Muscle of back (tissue), 13 donors: Measurements from ENCODE around the gene MAP3K5. TPM values are rescaled to one million over a fixed set of nuclear protein-coding genes. Genes with fewer than 3 reads are reported as not detected.
"Not testable (repeated sequence)": the region's sequence is repeated elsewhere in the genome, so short reads cannot be mapped to it uniquely, and the experiment has no call there.

Experiments used
- DNase-seq, 3 donors: peaks; one replicate each; pipeline versions ENCODE4 v3.0.0 to v3.0.0-alpha.2; 2013
- long read RNA-seq, 9 donors: transcript quantifications; one replicate each; lab custom pipeline, GENCODE V29; 2026
- polyA plus RNA-seq, 10 donors: library from polyadenylated mRNA; unstranded; fragments of 120-200 nt; gene quantifications; one replicate each; pipeline ENCODE4 v1.2.1, GENCODE V29; 2013; ENCODE audit not compliant: insufficient read length in 10 of 10

Gene MAP3K5, protein sequence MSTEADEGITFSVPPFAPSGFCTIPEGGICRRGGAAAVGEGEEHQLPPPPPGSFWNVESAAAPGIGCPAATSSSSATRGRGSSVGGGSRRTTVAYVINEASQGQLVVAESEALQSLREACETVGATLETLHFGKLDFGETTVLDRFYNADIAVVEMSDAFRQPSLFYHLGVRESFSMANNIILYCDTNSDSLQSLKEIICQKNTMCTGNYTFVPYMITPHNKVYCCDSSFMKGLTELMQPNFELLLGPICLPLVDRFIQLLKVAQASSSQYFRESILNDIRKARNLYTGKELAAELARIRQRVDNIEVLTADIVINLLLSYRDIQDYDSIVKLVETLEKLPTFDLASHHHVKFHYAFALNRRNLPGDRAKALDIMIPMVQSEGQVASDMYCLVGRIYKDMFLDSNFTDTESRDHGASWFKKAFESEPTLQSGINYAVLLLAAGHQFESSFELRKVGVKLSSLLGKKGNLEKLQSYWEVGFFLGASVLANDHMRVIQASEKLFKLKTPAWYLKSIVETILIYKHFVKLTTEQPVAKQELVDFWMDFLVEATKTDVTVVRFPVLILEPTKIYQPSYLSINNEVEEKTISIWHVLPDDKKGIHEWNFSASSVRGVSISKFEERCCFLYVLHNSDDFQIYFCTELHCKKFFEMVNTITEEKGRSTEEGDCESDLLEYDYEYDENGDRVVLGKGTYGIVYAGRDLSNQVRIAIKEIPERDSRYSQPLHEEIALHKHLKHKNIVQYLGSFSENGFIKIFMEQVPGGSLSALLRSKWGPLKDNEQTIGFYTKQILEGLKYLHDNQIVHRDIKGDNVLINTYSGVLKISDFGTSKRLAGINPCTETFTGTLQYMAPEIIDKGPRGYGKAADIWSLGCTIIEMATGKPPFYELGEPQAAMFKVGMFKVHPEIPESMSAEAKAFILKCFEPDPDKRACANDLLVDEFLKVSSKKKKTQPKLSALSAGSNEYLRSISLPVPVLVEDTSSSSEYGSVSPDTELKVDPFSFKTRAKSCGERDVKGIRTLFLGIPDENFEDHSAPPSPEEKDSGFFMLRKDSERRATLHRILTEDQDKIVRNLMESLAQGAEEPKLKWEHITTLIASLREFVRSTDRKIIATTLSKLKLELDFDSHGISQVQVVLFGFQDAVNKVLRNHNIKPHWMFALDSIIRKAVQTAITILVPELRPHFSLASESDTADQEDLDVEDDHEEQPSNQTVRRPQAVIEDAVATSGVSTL (N-terminal part only)
- 1 to 10 TPM; 1.9 to 4.3 (median 2.5) TPM for polyA plus RNA-seq
- long read RNA-seq, donor 1, result 0 reads
- long read RNA-seq, donor 2, result 0 reads
- long read RNA-seq, donor 3, result 0 reads
- long read RNA-seq, donor 4, result 0 reads
- long read RNA-seq, donor 5, result 0 reads
- long read RNA-seq, donor 6, result 0 reads
- long read RNA-seq, donor 7, result 0 reads
- long read RNA-seq, donor 8, result 0 reads
- long read RNA-seq, donor 9, result 0 reads

DNA sequence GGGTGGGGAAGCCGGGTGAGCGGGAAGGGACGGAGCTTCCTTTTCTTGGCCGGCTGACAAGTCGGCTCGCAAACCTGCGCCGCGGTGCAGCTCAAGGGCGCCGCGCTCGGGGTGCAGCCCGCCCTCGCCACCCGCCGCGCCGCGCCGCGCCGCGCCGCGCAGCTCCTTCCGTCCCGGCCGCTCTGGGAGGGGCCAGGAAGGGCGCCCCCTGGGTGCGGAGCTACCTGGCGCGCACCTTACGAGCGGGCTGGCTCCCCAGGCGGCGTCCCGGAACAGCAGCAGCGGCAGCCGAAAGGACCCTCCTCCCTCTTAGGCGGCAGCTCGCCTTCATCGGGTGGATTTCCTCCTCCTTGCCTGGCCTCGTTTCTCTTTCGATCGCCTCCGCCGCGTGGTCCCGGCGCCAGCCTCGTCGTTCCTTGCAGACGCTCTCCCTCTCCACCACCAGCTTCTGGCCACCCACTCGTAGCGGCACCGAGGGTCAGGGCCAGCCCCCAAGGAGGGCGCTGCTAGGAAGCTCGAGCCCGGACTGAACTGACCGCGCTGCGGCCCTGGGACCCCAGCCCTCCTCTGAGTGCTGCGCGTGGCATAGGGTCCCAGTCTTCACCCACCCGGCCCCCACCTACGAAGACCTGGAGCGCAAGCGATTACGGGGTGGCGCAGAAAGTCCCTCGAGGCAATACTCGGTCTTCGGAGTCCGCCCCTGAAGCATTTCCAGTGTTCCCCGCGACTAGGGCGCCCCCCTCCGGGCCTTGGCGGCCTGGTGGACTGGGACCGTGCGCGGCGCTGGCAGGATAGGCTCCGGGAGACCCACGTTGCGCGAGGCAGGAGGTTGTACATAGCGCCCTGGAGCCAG is at the start of gene MAP3K5:
TSS of gene MAP3K5 (minus strand) at position 68 of the 853 bp plus-strand sequence. CDS start 320 bp downstream, outside the sequence.
- DNase-seq, result peak; percentile 70 to 89 (median 83)

DNA sequence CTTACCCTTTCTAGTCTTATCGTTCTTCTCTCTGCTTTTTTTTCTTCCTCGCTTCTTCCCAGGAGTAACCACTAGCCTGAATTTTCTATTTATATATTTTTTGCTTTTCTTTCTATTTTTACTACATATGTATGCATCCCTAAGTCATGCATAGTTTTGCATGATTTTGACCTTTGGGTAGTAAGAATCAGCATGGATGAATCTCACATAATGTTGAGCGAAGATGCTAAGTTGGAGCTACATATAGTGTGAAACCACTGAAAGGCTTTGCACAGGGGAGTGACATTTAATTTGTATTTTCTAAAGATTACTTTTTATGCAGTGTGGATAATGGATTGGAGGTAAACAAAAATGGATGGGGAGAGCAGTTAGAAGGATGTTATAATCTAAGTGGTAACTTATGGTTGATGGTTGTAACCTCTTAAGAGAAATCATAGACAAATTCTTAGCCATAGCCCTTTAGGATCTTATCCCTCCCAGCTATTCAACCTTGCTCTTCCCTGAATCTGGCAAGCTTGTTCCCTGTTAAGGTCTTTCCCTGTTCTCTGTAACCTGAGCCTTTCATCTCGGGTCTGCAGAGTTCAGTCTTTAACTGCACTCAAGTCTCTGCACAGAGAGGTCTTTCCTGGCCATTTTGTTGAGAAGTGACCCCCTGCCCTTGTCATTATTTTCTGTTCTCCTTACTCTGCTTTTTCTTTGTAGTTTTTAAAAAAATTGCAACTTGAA is 48.2 kb upstream of the MAP3K5 start:
- no peak for DNase-seq

DNA sequence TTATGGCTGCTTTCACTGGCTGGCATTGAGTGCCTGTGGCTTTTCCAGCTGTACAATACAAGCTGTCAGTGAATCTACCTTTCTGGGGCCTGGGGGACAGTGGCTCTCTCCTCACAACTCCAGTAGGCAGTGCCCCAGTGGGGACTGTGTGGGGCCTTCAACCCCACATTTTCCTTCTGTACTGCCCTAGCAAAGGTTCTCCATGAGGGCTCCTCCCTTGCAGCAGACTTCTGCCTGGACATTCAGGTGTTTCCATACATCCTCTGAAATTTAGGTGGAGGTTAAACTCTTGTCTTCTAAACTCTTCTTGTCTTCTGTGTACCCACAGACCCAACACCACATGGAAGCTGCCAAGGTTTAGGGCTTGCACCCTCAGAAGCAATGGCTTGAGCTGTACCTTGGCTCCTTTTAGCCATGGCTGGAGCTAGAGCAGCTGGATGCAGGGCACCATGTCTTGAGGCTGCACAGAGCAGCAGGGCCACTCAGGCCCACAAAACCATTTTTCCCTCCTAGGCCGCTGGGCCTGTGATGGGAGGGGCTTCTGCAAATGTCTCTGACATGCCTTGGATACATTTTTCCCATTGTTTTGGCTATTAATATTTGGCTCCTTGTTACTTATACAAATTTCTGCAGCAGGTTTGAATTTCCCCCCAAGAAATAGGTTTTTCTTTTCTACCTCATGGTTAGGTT is 39.7 kb upstream of the MAP3K5 start:
- no peak for DNase-seq

DNA sequence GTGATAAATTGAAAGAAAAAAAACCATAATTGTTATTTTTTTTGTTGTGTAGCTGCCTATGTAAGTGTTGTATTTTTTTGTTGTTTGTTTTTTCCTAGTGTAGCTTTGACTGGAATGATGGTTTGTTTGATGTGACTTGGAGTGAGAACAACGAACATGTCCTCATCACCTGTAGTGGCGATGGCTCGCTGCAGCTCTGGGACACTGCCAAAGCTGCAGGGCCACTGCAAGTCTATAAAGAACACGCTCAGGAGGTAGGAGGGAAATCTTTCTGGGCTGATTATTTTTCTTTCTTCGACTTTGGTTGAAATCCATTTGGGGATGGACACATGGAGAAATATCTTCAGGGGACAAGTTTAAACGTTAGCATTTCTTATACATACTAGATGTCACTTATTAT is 33.9 kb upstream of the MAP3K5 start:
- DNase-seq, result no peak

DNA sequence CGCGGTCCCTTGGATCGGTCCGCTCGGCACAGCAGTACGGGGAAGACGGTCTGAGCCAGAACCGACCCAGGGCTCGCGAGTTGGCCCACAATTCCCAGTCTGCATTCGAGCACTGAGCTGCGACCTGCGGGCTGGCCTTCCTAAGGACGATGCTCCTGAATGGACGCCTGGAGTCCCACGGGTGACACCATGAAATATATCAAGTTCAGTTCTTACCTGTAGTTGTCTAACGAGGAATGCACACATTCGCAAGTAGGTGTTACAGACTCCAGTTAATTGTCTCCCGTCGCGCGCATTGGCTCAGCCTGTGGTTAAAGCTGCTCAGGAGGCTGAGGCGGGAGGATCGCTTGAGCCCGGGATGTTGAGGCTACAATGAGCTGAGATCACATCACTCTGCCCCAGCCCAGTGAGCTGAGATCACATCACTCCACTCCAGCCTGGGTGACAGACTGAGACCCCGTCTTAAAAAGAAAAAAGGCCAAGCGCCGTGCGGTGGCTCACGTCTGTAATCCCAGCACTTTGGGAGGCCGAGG is 30.9 kb upstream of the MAP3K5 start:
- DNase-seq, result no peak

DNA sequence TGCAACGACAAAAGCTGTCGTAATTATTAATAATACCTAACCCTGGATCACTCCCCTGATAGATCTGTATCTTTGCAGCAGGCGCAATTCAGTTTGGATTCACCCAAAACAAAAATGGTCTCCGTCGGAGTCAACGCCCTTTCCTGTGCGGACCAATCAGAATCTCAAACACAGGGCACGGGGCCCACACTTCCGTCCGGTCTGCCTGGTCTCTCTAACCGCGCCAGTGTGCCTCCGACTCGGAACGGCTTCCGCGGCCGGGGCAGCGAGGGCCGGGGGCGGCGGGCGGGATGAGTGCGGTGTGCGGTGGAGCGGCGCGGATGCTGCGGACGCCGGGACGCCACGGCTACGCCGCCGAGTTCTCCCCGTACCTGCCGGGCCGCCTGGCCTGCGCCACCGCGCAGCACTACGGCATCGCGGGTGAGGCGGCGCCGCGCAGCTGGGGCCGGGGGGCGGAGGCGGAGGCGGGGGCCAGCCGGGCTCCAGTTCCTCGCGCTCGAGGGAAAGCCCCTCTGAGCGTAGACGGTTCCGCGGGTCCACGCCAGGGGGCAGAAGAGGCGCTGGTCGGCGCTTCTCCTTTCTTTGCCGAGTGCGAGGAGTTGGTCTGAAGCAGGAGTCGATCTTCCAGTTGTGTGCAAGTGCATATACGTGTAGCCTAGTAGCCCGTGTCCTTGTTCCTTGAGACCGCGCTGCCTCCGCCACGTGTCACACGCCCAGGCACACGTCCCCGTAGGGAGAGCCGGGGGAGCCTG is 30.3 kb upstream of the MAP3K5 start, which contains the start of gene PEX7:
TSS of gene PEX7 (plus strand) at position 217 of the 752 bp plus-strand sequence. CDS start at position 291, 74 bp downstream.
- DNase-seq, result peak; percentile 94 to 98 (median 95)

DNA sequence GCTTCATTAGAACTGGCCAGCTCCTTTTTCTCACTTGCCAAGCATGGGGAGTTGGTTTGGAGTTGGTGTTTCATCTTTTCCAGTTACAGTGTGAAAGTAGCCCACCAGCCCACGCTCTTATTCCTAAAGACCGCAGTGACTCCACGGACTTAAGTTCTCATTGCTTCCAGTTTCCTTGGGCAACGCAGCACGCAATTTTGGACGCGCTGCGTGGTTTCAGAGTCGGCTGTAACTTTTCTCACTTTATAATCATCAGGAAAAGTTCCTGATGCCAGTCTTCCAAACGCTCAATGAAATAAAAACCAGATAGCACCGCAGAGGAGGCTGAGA is 29.7 kb upstream of the MAP3K5 start:
- peak in 1 of 3 donors; percentile 4 for DNase-seq

DNA sequence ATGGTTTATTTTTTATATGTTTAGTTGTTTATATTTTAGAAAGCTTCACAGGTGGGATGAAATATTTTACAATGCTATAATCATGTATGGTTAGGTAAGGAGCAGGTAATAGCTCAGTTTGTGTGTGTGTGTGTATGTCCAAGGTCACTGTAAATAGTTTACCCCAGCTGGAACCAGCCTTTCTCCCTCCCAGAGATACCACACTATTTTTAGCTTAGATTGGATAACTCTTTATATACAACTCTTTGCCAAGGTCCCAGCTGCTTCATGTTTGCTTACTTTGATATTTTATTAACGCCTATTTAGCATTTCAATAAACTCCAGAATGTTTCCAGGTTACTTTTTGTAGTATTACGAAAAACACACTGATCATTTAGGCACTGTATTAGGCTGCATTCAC is 28.3 kb upstream of the MAP3K5 start:
- DNase-seq, result peak in 2 of 3 donors; percentile 15 to 20

DNA sequence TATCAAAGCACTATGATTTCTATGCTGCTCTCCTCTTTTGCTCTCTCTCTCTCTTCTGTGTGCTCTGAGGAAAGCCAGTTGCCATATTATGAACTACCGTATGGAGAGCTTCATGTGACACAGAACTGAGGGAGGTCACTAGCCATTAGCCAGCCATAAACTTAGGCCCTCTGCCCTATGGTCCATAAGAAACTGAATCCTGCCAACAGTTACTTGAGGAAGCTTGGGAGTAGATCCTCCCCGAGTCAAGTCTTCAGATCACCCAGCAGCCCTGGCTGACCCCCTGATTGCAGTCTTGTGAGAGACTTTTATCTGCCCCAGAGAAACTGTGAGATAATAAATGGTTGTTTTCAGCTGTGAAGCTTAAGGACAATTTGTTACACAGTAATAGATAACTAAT is 24.4 kb upstream of the MAP3K5 start:
- no peak for DNase-seq

DNA sequence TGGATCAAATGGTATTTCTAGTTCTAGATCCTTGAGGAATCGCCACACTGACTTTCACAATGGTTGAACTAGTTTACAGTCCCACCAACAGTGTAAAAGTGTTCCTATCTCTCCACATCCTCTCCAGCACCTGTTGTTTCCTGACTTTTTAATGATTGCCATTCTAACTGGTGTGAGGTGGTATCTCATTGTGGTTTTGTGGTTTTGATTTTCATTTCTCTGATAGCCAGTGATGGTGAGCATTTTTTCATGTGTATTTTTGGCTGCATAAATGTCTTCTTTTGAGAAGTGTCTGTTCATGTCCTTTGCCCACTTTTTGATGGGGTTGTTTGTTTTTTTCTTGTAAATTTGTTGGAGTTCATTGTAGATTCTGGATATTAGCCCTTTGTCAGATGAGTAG is 23.3 kb upstream of the MAP3K5 start:
- not testable (repeated sequence) for DNase-seq

DNA sequence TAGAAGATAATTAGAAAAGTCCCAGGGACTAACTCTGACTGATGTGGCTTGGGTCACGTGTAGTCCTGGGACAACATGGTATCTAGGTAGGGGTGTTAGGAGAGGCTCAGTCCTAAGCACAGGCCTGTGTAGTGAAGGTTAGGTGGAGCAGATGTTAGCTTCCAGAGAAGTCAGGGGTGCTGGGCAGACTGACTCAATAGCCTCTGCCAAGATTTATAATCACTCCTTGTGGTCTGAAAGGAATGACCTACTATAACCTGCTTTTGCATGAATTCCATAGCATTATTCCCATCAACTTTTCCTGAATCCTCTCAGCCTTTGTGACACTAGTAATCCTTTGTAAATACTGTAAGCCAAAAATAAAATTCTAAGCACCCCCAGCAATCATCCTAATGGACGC is 19.9 kb upstream of the MAP3K5 start:
- no peak for DNase-seq

DNA sequence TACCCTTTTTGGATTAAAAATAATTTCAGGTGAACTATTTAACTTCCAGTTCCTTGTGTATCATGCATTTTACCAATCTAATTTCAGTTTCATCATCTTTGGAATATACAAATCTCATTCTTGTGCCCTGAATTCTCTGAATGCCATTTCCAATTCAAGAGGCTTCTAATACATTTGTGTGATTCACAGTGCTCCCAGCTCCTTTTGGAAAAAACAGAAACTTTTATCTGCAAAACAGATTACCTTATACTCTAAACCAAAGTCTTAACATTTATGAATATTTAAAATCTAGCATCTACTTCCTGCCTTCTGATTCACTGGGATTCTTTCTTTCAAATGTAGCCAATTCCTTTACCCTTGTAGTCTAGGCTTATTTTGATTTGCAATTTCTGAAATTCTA is 19.0 kb upstream of the MAP3K5 start:
- DNase-seq, result no peak

DNA sequence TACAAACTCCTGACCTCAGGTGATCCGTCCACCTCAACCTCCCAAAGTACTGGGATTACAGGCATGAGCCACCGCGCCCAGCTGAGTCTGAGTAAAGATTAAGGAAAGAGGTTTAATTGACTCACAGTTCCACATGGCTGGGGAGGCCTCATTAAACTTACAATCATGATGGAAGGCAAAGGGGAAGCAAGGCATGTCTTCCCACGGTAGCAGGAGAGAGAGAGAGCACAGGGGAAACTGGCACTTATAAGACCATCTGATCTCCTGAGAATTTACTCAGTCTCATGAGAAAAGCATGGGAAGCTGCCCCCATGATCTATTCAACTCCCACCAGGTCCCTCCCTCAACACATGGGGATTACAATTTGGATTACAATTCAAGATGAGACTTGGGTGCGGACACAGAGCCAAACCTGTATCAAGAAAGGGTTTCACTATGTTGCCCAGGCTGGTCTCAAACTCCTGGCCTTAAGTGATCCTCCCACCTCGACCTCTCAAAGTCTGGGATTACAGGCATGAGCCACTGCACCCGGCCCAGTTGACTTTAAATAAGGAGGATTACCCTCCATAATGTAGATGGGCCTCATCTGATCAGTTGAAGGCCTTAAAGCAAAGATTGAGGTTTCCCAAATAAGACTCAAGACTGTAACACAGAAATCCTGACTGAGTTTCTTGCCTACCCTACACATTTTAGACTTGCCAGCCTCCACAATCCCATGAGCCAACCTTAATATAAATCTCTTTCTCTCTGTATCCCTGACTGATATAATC is 17.0 kb upstream of the MAP3K5 start:
- no peak for DNase-seq

DNA sequence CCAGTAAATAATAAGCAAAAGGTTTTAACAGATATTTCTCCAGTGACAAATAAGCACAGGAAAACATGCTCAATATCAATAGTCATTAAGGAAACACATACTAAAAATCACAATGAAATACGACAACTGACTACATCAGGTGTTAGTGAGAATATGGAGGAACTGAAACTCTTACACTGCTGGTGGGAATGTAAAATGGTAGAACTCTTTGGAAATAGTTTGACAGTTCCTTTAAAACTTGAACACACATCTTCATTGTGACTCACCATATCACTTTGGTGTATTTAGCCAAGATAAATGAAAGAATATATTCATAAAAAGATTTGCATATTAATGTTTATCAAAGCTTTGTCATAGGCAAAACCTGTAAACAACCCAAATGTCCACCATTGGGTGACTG is 11.3 kb upstream of the MAP3K5 start:
- no peak for DNase-seq

DNA sequence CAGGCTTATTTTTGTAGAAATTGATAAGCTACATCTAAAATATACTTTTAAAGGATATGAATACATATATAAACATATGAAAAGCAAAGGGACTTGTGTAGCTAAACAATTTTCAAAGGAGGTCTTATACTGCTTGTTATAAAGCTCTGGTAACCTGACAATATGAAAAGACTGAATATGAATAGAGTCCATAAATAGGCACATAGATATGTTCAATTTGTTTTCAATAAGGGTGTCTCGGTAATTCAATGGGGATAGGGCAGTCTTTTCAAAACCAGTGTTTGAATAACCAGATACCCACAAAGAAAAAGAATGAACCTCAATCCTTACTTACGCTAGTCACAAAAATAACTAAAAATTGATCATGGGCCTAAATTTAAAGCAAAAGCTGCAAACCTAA is 9.3 kb upstream of the MAP3K5 start:
- DNase-seq, result no peak

DNA sequence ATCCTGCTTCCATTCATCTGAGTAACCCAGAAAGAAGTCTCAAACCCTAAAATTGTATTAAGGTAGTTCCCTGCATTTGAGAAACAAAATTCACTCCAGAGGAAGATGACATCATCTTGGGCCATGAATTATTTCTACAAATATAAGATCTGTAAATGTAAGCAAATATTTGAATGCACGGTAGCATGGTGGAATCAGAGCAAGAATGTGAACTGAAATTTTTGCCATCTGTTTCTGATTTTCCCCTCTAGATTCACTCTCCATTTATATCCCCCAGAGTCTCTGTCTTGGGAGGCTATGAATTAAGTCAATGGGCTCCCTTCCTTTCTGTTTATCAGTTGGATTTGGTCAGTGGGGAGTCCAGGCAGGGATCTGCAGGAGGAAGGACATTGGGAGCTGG is 5.8 kb upstream of the MAP3K5 start:
- no peak for DNase-seq

DNA sequence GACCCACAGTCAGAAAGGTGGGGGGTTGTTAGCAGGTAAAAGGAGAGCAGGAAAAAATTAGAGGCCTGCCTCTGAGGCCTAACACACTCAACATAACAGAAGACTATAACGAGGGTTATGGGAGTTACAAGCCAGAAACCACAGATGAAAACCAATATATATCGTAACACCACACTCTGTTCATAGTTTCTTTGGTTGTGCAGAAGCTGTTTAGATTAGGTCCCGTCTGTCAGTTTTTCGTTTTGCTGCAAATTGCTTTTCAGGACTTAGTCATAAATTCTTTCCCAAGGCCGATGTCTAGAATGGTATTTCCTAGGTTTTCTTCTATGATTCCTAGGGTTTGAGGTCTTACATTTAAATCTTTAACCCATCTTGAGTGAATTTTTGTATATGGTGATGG is 3.7 kb upstream of the MAP3K5 start:
- no peak for DNase-seq
